HUES64 (cell line): ENCODE data around the gene TUBG1.
"Not testable (repeated sequence)": the region's sequence is repeated elsewhere in the genome, so short reads cannot be mapped to it uniquely, and the experiment has no call there.

ENCODE experiments used
- H3K27ac ChIP-seq: 2 replicates; pipeline ENCODE4 v1.7.0; 2013; ENCODE audit warnings: low read depth, low read length, inconsistent platforms
- H3K27me3 ChIP-seq: 2 replicates; pipeline ENCODE4 v1.6.1; 2013; ENCODE audit warnings: mild to moderate bottlenecking, low read length; ENCODE audit not compliant: insufficient read depth
- H3K36me3 ChIP-seq: 2 replicates; pipeline ENCODE4 v1.6.1; 2013; ENCODE audit warnings: mild to moderate bottlenecking, low read length; ENCODE audit not compliant: insufficient read depth
- H3K4me1 ChIP-seq: 2 replicates; pipeline ENCODE4 v1.6.1; 2013; ENCODE audit warnings: mild to moderate bottlenecking, low read length, moderate library complexity; ENCODE audit not compliant: insufficient read depth
- H3K4me3 ChIP-seq: 2 replicates; pipeline ENCODE4 v1.5.1; 2013; ENCODE audit warnings: mild to moderate bottlenecking, low read length, moderate library complexity
- H3K9ac ChIP-seq: 2 replicates; pipeline ENCODE4 v1.6.1; 2013; ENCODE audit warnings: mild to moderate bottlenecking, low read depth, low read length
- H3K9me3 ChIP-seq: 2 replicates; pipeline ENCODE4 v1.6.1; 2013; ENCODE audit warnings: low read depth, low read length; ENCODE audit not compliant: insufficient read depth
- WGBS: fragments of 150-250, 120-280 bp; methylation state at CpG from one replicate; pipeline ENCODE4 v1.1.7; 2013; ENCODE audit warnings: missing lambda C conversion rate; 5-methylcytosine and 5-hydroxymethylcytosine counted together

The TUBG1 gene

GRCh38 chr17:42659079-42659931 lies 49.8 kb downstream of the TUBG1 start, which contains the start of gene TUBG2:
Gene TUBG2, plus strand, starts transcription at chr17:42659284. Its CDS starts 220 bp downstream, at chr17:42659504.
- H3K4me1 ChIP-seq = peaks cover 15% of the 10 kb centered on the region
- H3K36me3 ChIP-seq = peaks cover 21% of the 10 kb centered on the region
- H3K4me3 ChIP-seq = peak within 1 kb of the TSS; percentile 76
- H3K9me3 ChIP-seq = no peaks in the 10 kb centered on the region
- H3K27me3 ChIP-seq = no peaks in the 10 kb centered on the region
- WGBS = under 1% methylated on average over 54 of the region's 59 CpGs
- peak within 1 kb of the TSS; percentile 37 for H3K9ac ChIP-seq
- H3K27ac ChIP-seq = no peak within 1 kb of the TSS; the same call in 1 of the 2 replicates

- peak overlapping the region; percentile 76 for H3K4me3 ChIP-seq
- 50% methylated on average over 1 of the region's 14 CpGs for WGBS
- not testable (repeated sequence) for H3K27ac ChIP-seq, H3K27me3 ChIP-seq, H3K9me3 ChIP-seq, H3K9ac ChIP-seq
- peaks cover 23% of the 10 kb centered on the region for H3K36me3 ChIP-seq
- peaks cover 15% of the 10 kb centered on the region; the same call in 1 of the 2 replicates for H3K4me1 ChIP-seq
Measured at GRCh38 chr17:42659932-42660274, 50.4 kb downstream of the TUBG1 start.

- Histone ChIP-seq H3K4me1 (peaks cover 15% of the 10 kb centered on the region; the same call in 1 of the 2 replicates), H3K9me3 (no peaks in the 10 kb centered on the region), H3K27me3 (no peaks in the 10 kb centered on the region), H3K9ac (no peak overlapping the region), H3K4me3 (no peak overlapping the region), H3K36me3 (peaks cover 29% of the 10 kb centered on the region), H3K27ac (no peak overlapping the region)
- WGBS = 79% methylated on average over 5 of the region's 7 CpGs
Measured at GRCh38 chr17:42660692-42661345, 51.3 kb downstream of the TUBG1 start.
